Measurements from ENCODE around the gene LXN. TPM values are rescaled to one million over a fixed set of nuclear protein-coding genes. Genes with fewer than 3 reads are reported as not detected.

Gene LXN
- total and polyA plus RNA-seq, 2 of the 8 experiments (the other 6 are each of a cell fraction or from before 2014, with no cell fraction given), result 3.2 to 4.7 TPM

DNA sequence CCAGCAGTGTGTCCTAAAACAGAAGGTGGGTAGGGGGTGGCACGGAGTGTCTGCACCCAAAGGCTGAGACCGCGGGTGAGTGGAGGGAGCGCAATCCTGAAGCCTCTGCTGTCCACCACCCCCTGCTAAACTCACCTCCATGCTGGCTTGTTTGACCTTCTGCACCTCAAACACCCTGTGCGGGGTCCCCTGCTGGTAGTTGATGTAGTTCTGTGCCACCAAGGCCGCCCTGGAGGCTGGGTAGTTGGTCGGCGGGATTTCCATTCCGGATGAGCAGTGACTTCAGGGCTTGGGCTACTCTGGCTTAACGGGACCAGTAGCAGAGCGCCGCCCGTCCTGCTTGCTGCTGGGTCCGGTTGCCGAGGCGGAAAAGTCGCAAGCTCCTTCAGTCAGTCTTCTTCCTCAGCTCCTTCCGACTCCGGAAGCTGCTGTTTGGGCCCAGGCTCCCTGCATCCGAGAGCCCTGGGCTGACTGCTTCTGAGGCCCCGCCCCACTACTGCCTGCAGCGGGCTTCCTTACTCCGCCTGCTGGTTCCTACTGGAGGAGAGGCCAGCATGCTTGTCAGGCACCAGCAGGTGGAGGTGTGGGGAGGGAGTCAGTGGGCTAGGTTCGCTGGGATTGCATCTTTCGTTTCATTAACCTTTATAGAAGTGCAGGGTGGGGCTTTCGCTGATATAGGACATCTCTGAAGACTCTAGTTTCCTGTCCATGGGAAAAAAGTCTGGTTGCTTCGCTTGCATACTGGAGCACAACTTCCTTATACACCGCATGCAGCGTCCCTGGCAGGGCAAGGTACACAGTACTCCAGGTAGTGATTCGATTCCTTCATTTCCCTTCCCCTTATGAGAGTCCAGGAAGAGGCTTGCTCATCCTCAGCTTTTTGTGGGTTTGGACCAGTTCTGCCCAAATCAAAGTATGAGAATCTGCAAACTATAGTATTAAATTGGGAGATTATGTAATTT is at the start of gene LXN (continued):
- TF ChIP-seq, protein P1, sequence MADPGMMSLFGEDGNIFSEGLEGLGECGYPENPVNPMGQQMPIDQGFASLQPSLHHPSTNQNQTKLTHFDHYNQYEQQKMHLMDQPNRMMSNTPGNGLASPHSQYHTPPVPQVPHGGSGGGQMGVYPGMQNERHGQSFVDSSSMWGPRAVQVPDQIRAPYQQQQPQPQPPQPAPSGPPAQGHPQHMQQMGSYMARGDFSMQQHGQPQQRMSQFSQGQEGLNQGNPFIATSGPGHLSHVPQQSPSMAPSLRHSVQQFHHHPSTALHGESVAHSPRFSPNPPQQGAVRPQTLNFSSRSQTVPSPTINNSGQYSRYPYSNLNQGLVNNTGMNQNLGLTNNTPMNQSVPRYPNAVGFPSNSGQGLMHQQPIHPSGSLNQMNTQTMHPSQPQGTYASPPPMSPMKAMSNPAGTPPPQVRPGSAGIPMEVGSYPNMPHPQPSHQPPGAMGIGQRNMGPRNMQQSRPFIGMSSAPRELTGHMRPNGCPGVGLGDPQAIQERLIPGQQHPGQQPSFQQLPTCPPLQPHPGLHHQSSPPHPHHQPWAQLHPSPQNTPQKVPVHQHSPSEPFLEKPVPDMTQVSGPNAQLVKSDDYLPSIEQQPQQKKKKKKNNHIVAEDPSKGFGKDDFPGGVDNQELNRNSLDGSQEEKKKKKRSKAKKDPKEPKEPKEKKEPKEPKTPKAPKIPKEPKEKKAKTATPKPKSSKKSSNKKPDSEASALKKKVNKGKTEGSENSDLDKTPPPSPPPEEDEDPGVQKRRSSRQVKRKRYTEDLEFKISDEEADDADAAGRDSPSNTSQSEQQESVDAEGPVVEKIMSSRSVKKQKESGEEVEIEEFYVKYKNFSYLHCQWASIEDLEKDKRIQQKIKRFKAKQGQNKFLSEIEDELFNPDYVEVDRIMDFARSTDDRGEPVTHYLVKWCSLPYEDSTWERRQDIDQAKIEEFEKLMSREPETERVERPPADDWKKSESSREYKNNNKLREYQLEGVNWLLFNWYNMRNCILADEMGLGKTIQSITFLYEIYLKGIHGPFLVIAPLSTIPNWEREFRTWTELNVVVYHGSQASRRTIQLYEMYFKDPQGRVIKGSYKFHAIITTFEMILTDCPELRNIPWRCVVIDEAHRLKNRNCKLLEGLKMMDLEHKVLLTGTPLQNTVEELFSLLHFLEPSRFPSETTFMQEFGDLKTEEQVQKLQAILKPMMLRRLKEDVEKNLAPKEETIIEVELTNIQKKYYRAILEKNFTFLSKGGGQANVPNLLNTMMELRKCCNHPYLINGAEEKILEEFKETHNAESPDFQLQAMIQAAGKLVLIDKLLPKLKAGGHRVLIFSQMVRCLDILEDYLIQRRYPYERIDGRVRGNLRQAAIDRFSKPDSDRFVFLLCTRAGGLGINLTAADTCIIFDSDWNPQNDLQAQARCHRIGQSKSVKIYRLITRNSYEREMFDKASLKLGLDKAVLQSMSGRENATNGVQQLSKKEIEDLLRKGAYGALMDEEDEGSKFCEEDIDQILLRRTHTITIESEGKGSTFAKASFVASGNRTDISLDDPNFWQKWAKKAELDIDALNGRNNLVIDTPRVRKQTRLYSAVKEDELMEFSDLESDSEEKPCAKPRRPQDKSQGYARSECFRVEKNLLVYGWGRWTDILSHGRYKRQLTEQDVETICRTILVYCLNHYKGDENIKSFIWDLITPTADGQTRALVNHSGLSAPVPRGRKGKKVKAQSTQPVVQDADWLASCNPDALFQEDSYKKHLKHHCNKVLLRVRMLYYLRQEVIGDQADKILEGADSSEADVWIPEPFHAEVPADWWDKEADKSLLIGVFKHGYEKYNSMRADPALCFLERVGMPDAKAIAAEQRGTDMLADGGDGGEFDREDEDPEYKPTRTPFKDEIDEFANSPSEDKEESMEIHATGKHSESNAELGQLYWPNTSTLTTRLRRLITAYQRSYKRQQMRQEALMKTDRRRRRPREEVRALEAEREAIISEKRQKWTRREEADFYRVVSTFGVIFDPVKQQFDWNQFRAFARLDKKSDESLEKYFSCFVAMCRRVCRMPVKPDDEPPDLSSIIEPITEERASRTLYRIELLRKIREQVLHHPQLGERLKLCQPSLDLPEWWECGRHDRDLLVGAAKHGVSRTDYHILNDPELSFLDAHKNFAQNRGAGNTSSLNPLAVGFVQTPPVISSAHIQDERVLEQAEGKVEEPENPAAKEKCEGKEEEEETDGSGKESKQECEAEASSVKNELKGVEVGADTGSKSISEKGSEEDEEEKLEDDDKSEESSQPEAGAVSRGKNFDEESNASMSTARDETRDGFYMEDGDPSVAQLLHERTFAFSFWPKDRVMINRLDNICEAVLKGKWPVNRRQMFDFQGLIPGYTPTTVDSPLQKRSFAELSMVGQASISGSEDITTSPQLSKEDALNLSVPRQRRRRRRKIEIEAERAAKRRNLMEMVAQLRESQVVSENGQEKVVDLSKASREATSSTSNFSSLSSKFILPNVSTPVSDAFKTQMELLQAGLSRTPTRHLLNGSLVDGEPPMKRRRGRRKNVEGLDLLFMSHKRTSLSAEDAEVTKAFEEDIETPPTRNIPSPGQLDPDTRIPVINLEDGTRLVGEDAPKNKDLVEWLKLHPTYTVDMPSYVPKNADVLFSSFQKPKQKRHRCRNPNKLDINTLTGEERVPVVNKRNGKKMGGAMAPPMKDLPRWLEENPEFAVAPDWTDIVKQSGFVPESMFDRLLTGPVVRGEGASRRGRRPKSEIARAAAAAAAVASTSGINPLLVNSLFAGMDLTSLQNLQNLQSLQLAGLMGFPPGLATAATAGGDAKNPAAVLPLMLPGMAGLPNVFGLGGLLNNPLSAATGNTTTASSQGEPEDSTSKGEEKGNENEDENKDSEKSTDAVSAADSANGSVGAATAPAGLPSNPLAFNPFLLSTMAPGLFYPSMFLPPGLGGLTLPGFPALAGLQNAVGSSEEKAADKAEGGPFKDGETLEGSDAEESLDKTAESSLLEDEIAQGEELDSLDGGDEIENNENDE (IDR thresholded peaks at IDR 0.05; ENCODE audit: insufficient replicate concordance, low read length), result no peak
- TF ChIP-seq SIRT6 (IDR thresholded peaks at IDR 0.05; ENCODE audit: low read length), result no peak
- TF ChIP-seq POLR2A (IDR thresholded peaks at IDR 0.05; ENCODE audit: control extremely low read depth in 1 of 2, low read depth in 2 of 2, low read length in 2 of 2), result peak in 1 of 2 experiments; percentile 77; a peak in 2 of 3 replicates
- TF ChIP-seq KDM4A (IDR thresholded peaks at IDR 0.05; ENCODE audit: low read depth, low read length, severe bottlenecking), result peak; percentile 55
- no peak for TF ChIP-seq FOSL1 (IDR thresholded peaks at IDR 0.05; ENCODE audit: insufficient read depth, low read depth, low read length)
- TF ChIP-seq KDM1A (IDR thresholded peaks at IDR 0.05; ENCODE audit: borderline replicate concordance, low read length), result no peak
- TF ChIP-seq, protein P2, sequence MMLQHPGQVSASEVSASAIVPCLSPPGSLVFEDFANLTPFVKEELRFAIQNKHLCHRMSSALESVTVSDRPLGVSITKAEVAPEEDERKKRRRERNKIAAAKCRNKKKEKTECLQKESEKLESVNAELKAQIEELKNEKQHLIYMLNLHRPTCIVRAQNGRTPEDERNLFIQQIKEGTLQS (IDR thresholded peaks at IDR 0.05; ENCODE audit: insufficient read depth, low read depth, low read length), result no peak
- TF ChIP-seq SP2 (IDR thresholded peaks at IDR 0.05; ENCODE audit: low read length), result no peak
- no peak for TF ChIP-seq BCL11A (IDR thresholded peaks at IDR 0.05; ENCODE audit: low read depth in 2 of 2, low read length in 2 of 2)

Data from H1 (cell line).